ENCODE measurements around the gene DLG2.

DLG2 gene

GRCh38 chr11:84270466-84270865, 1356.7 kb downstream of the DLG2 start:
- no peak for TF ChIP-seq CTCF (IDR thresholded peaks at IDR 0.05)

- TF ChIP-seq CTCF (IDR thresholded peaks at IDR 0.05): no peak
Observed at GRCh38 chr11:84264066-84264465, 1363.1 kb downstream of the DLG2 start.

GRCh38 chr11:84261707-84262106, 1365.4 kb downstream of the DLG2 start:
- TF ChIP-seq CTCF (IDR thresholded peaks at IDR 0.05): peak; percentile 59

GRCh38 chr11:84260862-84261261, 1366.3 kb downstream of the DLG2 start:
- TF ChIP-seq CTCF (IDR thresholded peaks at IDR 0.05): no peak

GRCh38 chr11:84256618-84257017, 1370.5 kb downstream of the DLG2 start:
- no peak for TF ChIP-seq CTCF (IDR thresholded peaks at IDR 0.05)

GRCh38 chr11:84255483-84255882, 1371.7 kb downstream of the DLG2 start:
- TF ChIP-seq CTCF (IDR thresholded peaks at IDR 0.05): no peak

- TF ChIP-seq CTCF (IDR thresholded peaks at IDR 0.05): no peak
Observed at GRCh38 chr11:84250834-84251613, 1376.1 kb downstream of the DLG2 start.

Measured in LNCAP (cell line).